GM23248 (cell line): Measurements from ENCODE around the gene CRACDL. TPM values are rescaled to one million over a fixed set of nuclear protein-coding genes. Genes with fewer than 3 reads are reported as not detected.

Experiments
- DNase-seq: peaks from one replicate; pipeline ENCODE4 v3.0.0-alpha.2; 2015
- H2AFZ ChIP-seq: fragments of 200-600 bp; sonication (generic); 2 replicates; pipeline ENCODE4 v1.6.1; 2016; ENCODE audit warnings: antibody characterized with exemption
- H3F3A ChIP-seq: fragments of 200-600 bp; sonication (generic); 2 replicates; pipeline ENCODE4 v1.6.1; 2016; ENCODE audit warnings: mild to moderate bottlenecking, antibody characterized with exemption, mixed run types; ENCODE audit not compliant: insufficient read depth
- H3K27ac ChIP-seq: fragments of 200-600 bp; sonication (generic); 2 replicates; pipeline ENCODE4 v1.5.1; 2016; ENCODE audit warnings: mild to moderate bottlenecking
- H3K27me3 ChIP-seq: fragments of 200-600 bp; sonication (generic); replicated peaks from 2 replicates; pipeline ENCODE4 v1.6.1; 2016; ENCODE audit warnings: mild to moderate bottlenecking; ENCODE audit not compliant: insufficient read depth
- H3K36me3 ChIP-seq: fragments of 200-600 bp; sonication (generic); 2 replicates; pipeline ENCODE4 v1.6.1; 2016; ENCODE audit warnings: low read depth, mild to moderate bottlenecking
- H3K4me1 ChIP-seq: fragments of 200-600 bp; sonication (generic); 2 replicates; pipeline ENCODE4 v1.6.1; 2016; ENCODE audit warnings: mild to moderate bottlenecking; ENCODE audit not compliant: insufficient read depth
- H3K4me2 ChIP-seq: fragments of 200-600 bp; sonication (generic); one replicate; pipeline ENCODE4 v1.6.1; 2016; ENCODE audit warnings: mild to moderate bottlenecking; ENCODE audit not compliant: unreplicated experiment
- H3K4me3 ChIP-seq: fragments of 200-600 bp; sonication (generic); 2 replicates; pipeline ENCODE4 v1.5.1; 2016; ENCODE audit warnings: mild to moderate bottlenecking
- H3K79me2 ChIP-seq: fragments of 200-600 bp; sonication (generic); 2 replicates; pipeline ENCODE4 v1.6.1; 2016; ENCODE audit warnings: mild to moderate bottlenecking; ENCODE audit not compliant: insufficient read depth
- H3K9ac ChIP-seq: fragments of 200-600 bp; sonication (generic); 2 replicates; pipeline ENCODE4 v1.6.1; 2016; ENCODE audit warnings: mild to moderate bottlenecking
- H3K9me2 ChIP-seq: fragments of 200-600 bp; sonication (generic); 2 replicates; pipeline ENCODE4 v1.6.1; 2016; ENCODE audit warnings: mixed run types, mild to moderate bottlenecking, moderate library complexity; ENCODE audit not compliant: insufficient read depth
- H3K9me3 ChIP-seq: fragments of 200-600 bp; sonication (generic); one replicate; pipeline ENCODE4 v1.6.1; 2017; ENCODE audit warnings: low read depth
- H4K20me1 ChIP-seq: fragments of 200-600 bp; sonication (generic); 2 replicates; pipeline ENCODE4 v1.6.0; 2016; ENCODE audit not compliant: insufficient read depth
- EZH2 ChIP-seq: fragments of 200-600 bp; sonication (generic); IDR thresholded peaks from 2 replicates; pipeline ENCODE4 v1.6.1; 2018; ENCODE audit warnings: antibody characterized with exemption, mild to moderate bottlenecking; ENCODE audit not compliant: insufficient read depth, poor library complexity, severe bottlenecking
- EZH2phosphoT487 ChIP-seq: fragments of 200-600 bp; sonication (generic); IDR thresholded peaks from 2 replicates; pipeline ENCODE4 v1.6.1; 2018; ENCODE audit warnings: antibody characterized with exemption, moderate library complexity, mild to moderate bottlenecking, low read depth; ENCODE audit not compliant: insufficient read depth
- WGBS, 2 experiments: methylation state at CpG; one replicate each; pipeline ENCODE4 v1.1.6; 2015 to 2017; ENCODE audit warnings: low lambda C conversion rate in 2 of 2, low coverage in 1 of 2; ENCODE audit errors: missing lambda C conversion rate in 2 of 2; 5-methylcytosine and 5-hydroxymethylcytosine counted together
- in situ Hi-C: fragments of 300-500 bp; cut with MboI; formaldehyde crosslinking; loops from 2 replicates; pipeline ENCODE4 v1.15.0; 2020
- polyA plus RNA-seq: library from polyadenylated mRNA; unstranded; fragments of >200 nt; fragmentation: Nextera tagmentation; extraction: Ambion mirVana; gene quantifications from 2 replicates; pipeline ENCODE4 v1.2.1, GENCODE V29; 2016
- total RNA-seq: library from RNA; depleted of rRNA; stranded (reverse); fragments of >200 nt; shearing (Covaris generic); gene quantifications from 2 replicates; pipeline ENCODE4 v1.2.3, GENCODE V29; 2014

CRACDL gene
- total and polyA plus RNA-seq, 2 experiments from 2014 or later: not detected

- no peak overlapping the region for H2AFZ ChIP-seq
- no peak for DNase-seq
- TF ChIP-seq EZH2phosphoT487 (no peak), EZH2 (no peak)
- H4K20me1 ChIP-seq: no peaks in the 10 kb centered on the region
- H3K9ac ChIP-seq: no peak overlapping the region
- no peaks in the 10 kb centered on the region for H3K79me2 ChIP-seq
- H3F3A ChIP-seq: no peaks in the 10 kb centered on the region
- H3K9me2 ChIP-seq: no peaks in the 10 kb centered on the region
- no peaks in the 10 kb centered on the region for H3K9me3 ChIP-seq
- in situ Hi-C loops: no loop called here
- WGBS, 2 experiments: 79 to 83% methylated on average over 2 of the region's 2 CpGs
- peaks cover 6% of the 10 kb centered on the region for H3K27me3 ChIP-seq
- H3K4me2 ChIP-seq: no peak overlapping the region
- no peaks in the 10 kb centered on the region for H3K36me3 ChIP-seq
- H3K4me3 ChIP-seq: no peak overlapping the region
- no peaks in the 10 kb centered on the region for H3K4me1 ChIP-seq
- H3K27ac ChIP-seq: no peak overlapping the region
Measured at GRCh38 chr2:98886066-98886554, 49.9 kb downstream of the CRACDL start.

- TF ChIP-seq EZH2: no peak
- TF ChIP-seq EZH2phosphoT487: no peak
- in situ Hi-C loops: no loop called here
- Histone ChIP-seq H3K27me3 (peaks cover 14% of the 10 kb centered on the region), H3K36me3 (no peaks in the 10 kb centered on the region), H3K4me1 (no peaks in the 10 kb centered on the region), H3K9ac (no peak overlapping the region), H4K20me1 (no peaks in the 10 kb centered on the region), H3K4me3 (no peak overlapping the region), H3K79me2 (no peaks in the 10 kb centered on the region), H3K4me2 (no peak overlapping the region), H3K27ac (no peak overlapping the region), H2AFZ (no peak overlapping the region), H3K9me2 (no peaks in the 10 kb centered on the region), H3K9me3 (no peaks in the 10 kb centered on the region), H3F3A (no peaks in the 10 kb centered on the region)
- no peak for DNase-seq
- WGBS, 2 experiments: 19 to 27% methylated on average over 2 of the region's 2 CpGs
Measured at GRCh38 chr2:98884658-98885057, 51.4 kb downstream of the CRACDL start.

GRCh38 chr2:98883780-98884211 lies 52.2 kb downstream of the CRACDL start:
- Histone ChIP-seq H3F3A (no peaks in the 10 kb centered on the region), H3K9ac (no peak overlapping the region), H3K4me3 (no peak overlapping the region), H3K27ac (no peak overlapping the region), H3K4me2 (no peak overlapping the region), H3K4me1 (no peaks in the 10 kb centered on the region), H4K20me1 (no peaks in the 10 kb centered on the region), H2AFZ (no peak overlapping the region), H3K79me2 (no peaks in the 10 kb centered on the region), H3K9me2 (no peaks in the 10 kb centered on the region), H3K36me3 (no peaks in the 10 kb centered on the region), H3K9me3 (no peaks in the 10 kb centered on the region), H3K27me3 (peaks cover 14% of the 10 kb centered on the region)
- DNase-seq: no peak
- in situ Hi-C loops: no loop called here
- TF ChIP-seq EZH2 (no peak), EZH2phosphoT487 (no peak)
- 68 to 70% methylated on average over 10 of the region's 10 CpGs for WGBS, 2 experiments

- no peaks in the 10 kb centered on the region for H3K4me1 ChIP-seq
- H3K79me2 ChIP-seq: no peaks in the 10 kb centered on the region
- H3K9ac ChIP-seq: no peak overlapping the region
- 55 to 65% methylated on average over 11 of the region's 11 CpGs for WGBS, 2 experiments
- no peak for DNase-seq
- H3K4me3 ChIP-seq: no peak overlapping the region
- no peak for TF ChIP-seq EZH2
- no peak for TF ChIP-seq EZH2phosphoT487
- H3F3A ChIP-seq: no peaks in the 10 kb centered on the region
- H3K9me2 ChIP-seq: no peaks in the 10 kb centered on the region
- no peak overlapping the region for H3K27ac ChIP-seq
- H2AFZ ChIP-seq: no peak overlapping the region
- H3K36me3 ChIP-seq: no peaks in the 10 kb centered on the region
- in situ Hi-C loops: no loop called here
- H4K20me1 ChIP-seq: no peaks in the 10 kb centered on the region
- H3K27me3 ChIP-seq: peaks cover 14% of the 10 kb centered on the region
- no peaks in the 10 kb centered on the region for H3K9me3 ChIP-seq
- H3K4me2 ChIP-seq: no peak overlapping the region
Measured at GRCh38 chr2:98882971-98883779, 52.9 kb downstream of the CRACDL start.
